NCI-H2029 (cell line): ENCODE measurements around the gene CLEC20A.

ENCODE experiments used
- DNase-seq: peaks from one replicate; lab custom pipeline; 2025; lab: John Stamatoyannopoulos, UW

Gene CLEC20A

DNA sequence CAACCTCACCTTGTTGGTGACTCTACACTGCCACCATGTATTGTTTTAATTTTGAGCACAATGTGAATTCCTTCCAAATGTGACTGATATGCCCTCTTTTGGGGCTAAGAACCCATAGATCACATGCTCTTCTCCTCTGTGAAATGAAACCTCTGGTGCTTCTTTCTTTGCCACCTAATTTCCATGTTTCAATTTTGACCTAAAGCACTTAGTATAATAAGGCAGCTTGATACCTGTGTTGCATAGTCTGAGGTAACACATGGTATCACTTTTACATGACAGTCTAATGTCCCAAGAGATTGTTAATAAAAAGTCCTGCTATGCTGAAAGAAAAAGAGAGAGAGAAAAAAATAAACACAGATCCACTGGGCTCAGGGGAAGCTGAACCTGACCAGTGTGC, 24.2 kb downstream of the CLEC20A start:
- DNase-seq, result no peak

DNA sequence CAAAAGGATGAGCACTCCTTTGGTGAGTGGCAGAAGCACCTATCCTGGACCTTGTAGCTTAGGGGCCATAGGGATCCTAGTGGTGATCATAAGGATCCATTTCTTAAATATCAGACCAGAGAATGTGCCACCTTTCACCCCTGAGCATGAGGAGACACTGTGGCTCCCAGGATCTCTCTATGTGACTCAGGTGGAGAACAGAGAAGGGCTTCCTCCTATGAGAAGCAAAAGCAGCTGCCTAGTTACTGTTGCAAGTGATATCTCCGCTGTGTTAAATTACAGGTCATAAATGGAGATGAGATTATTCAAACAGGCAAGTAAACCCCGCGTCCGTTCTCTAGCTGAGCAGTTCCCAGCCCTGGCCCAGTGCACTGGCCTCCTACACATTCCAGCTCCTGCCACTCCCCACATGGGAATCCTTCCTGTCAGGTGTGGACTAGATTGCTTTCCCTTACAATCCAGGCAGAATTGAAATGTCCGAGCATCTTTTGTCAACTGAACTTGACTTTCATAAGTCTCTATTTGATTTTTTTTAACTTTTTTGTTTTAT, 26.3 kb downstream of the CLEC20A start:
- DNase-seq, result no peak

DNA sequence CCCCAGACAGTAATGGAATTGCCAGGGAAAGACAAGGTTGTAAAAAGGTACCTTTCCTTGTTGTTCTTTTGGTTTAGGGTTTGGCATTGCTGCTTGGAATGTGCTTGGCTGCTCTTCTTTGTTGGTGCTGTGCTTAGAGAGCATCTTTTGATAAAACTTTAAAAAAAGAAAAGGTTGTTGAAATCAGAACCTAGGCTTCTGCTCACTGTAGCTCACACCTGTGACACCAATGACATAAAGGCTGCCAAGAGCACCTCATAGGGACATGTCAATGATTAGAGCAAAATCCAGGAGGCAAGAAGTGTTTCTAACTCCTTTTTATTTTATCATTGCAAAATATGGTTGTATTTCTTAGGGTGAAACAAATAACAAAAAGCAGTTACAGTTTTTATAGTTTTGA, 28.9 kb downstream of the CLEC20A start:
- no peak for DNase-seq

DNA sequence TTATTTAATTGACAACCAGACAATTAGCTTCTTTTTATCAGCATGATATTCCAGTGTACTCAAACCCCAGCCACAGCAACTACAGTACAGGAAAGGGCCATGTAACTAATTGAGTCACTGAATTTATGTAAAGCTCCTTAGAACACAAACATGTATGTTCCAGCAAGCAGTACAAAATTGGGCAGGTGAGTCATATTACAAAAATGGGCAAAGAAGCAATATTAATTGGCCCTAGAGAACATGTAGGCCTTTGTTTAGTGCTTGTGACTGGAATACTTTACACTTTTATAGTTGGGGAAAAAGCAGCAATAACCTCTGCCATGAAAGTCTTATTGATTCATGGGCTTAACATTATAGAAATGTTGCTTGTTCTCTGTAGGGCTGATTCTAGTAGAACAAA, 31.8 kb downstream of the CLEC20A start:
- no peak for DNase-seq

DNA sequence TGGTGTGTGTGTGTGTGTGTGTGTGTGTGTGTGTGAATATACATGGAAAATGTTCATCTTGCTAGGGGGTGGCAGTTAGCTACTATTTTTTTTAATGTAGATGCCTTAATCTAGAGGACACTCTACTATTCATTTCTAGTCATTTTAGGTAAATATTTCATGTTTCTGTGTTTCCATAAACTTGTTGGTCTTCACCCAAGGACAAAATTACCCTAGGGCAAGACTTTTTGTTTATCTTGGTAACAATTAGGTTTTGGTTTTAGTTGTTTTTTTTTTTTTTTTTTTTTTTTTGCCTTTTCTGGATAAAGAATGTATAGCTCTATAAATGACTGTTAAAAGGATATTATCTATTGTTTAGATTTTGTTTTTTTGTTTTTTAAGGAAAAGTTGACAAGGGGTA, 32.2 kb downstream of the CLEC20A start:
- no peak for DNase-seq

DNA sequence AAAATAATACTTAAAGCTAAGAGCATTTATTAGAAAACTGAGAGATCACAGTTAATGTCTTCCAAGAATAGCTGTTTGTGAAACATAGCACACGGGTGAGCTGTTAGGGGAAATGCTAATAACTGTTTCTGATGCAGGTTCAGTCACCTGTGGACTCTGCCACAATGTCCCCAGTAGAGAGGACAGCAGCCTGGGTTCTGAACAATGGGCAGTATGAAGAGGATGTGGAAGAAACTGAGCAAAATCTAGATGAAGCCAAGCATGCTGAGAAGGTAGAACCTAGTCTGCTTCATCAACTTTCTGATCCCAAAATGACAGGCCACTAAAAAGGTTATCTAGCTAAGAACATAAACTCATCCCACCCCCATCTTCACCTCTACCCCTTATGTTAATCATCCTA, 32.6 kb downstream of the CLEC20A start:
- DNase-seq, result no peak

DNA sequence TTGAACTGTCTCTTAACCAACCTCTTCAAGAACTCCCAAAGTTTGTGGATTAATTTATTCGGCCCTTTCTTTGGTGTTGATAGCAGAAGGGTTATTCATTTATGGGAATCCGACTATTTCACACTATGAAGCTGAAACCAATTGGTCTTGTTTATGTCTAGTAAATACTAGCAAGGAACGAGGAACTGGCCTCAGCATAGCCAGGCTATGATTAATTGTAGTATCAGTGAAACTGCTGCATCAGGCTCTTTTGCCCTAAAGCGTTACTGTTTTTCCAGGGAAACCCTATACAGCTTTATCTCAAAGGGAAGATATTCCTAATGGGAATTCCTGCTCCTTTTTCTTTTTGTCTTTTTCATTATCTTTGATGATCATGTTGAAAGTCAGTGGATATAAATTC, 35.1 kb downstream of the CLEC20A start:
- no peak for DNase-seq

DNA sequence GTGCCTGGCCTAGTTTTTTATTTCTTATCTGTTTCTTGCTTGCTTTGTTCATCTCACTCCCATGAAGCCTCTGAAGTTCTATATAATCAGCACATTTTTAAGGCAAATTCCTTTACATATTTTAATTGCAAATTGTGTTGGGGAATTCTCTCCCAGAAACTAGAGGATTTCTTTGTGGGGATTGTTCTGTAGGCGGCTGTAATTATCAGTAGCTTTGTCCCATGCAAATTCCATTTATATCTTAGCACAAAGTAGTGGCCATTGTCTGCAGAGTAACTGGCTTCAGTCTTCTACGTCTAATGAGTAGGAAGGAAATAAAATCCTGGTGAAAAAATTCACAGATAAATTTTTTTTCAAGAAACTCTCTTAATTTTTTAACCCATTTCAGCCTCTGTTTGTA, 35.7 kb downstream of the CLEC20A start:
- DNase-seq, result no peak

DNA sequence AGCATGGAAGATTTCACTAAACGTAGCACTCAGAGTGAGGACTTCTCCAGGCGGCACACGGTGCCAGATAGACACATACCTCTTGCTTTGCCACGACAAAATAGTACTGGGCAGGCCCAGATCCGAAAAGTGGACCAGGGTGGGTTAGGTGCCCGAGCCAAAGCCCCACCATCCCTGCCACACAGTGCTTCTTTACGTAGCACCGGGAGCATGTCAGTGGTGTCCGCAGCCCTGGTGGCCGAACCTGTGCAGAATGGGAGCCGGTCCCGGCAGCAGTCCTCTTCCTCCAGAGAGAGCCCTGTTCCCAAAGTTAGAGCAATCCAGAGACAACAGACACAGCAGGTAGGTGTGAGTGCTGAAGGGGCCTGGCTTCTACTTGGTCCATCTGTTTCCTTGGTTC, 38.6 kb downstream of the CLEC20A start:
- no peak for DNase-seq

DNA sequence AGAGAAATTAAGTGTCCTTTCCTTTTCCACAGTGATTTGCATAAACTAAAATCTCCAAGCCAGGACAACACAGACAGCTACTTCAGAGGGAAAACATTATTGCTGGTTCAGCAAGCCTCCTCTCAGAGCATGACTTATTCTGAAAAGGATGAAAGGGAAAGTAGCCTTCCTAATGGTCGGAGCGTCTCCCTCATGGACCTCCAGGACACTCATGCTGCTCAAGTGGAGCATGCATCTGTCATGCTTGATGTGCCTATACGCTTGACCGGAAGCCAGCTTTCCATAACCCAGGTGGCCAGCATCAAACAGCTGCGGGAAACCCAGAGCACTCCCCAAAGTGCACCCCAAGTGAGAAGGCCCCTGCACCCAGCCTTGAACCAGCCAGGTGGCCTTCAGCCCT, 39.1 kb downstream of the CLEC20A start:
- no peak for DNase-seq

DNA sequence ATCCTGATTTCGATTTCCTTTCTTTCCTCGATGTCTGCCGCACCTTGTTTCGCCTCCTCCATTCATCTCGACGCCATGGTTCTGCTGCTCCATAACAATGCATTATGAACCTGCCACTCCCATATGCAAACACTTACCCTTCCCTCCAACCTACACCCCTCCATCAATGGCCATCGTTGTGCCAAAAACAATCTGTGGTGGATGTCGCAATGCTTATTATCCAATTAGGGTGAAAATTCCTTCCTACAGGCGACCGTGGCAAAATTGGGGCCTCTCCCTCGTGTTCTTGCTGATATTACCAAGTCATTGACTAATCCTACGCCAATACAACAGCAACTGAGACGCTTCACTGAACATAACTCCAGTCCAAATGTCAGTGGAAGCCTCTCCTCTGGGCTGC, 40.3 kb downstream of the CLEC20A start:
- no peak for DNase-seq

DNA sequence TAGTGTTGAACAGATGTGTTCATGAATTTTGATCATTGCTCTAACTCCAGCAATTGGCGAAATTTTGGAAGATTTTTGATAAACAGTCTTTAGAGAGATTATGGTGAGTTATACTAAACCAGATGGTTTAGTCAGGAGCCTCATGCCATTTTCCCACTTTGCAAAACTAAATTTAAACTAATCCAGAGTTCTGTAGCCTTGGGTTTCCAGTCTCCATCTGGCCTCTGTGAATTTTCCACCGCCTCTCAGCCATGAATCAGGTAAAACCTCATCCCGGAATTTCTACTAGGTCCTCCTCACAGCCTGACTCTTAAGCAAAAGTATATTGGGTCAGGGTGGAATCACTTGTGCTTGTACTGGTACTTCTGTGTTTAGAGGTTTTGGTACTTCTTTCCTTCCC, 44.8 kb downstream of the CLEC20A start:
- DNase-seq, result no peak

DNA sequence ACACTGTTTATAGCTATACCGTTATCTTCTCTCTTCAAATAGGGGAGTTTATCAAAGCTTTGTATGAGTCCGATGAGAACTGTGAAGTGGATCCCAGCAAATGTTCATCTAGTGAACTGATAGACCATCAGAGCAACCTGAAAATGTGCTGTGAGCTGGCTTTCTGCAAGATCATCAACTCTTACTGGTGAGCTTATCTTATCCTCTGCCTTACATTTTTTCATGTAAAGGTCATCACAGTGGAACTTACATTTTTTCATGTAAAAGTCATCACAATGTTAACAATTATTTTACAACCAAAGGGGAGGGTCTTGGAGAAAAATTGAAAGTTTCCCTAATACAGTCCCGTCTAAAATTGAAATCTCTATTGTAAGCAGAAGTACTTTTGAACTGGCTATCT, 45.2 kb downstream of the CLEC20A start:
- no peak for DNase-seq

DNA sequence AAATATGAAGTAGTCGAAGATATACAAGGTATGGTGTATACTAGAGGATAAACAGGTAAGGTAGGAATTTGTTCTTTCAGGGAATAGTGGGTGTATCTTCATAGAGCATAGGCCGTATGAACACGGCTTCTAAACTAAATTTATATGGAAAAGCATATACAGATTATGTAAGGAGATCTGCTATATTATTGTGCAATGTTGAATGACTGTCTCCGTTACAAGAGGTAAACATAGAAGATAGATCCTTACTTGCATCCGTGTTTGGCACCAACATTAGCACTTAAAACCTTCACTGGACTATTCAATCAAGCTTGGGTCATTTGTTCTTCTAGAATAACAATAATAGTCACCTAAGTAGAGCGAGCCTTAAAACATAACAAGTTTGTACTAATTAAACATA, 45.9 kb downstream of the CLEC20A start:
- no peak for DNase-seq

DNA sequence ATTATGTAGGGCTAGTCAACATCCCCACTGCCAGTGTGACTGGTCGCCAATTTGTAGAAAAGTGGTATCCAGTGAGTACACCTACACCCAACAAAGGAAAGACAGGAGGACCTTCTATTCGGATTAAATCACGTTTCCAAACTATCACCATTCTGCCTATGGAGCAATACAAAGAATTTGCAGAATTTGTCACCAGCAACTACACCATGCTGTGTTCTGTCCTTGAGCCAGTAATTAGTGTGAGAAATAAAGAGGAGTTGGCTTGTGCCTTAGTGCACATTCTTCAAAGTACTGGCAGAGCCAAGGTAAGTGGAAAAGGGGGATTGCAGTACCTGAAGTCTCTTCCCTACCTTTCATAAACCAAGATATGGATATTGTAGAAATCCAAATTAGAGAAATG, 53.8 kb downstream of the CLEC20A start:
- DNase-seq, result no peak

DNA sequence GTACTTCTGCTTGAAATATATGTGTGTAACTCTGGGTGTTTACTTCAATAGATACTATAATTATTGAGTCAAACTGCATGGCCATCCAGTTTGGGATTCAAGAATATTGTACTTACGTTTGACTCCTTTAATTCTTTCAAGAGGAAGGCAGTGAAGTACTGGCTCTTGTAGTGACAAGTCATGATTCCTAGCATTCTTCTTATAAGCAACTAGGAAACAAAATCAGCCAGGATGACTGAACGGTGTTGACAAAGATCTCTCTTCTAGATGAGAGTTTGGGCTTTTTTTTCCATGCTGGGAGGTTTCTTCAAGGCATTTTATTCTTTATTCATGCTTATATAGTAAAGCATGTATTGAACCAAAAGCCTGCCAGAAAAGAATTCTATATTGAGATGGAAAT, 58.3 kb downstream of the CLEC20A start:
- no peak for DNase-seq

DNA sequence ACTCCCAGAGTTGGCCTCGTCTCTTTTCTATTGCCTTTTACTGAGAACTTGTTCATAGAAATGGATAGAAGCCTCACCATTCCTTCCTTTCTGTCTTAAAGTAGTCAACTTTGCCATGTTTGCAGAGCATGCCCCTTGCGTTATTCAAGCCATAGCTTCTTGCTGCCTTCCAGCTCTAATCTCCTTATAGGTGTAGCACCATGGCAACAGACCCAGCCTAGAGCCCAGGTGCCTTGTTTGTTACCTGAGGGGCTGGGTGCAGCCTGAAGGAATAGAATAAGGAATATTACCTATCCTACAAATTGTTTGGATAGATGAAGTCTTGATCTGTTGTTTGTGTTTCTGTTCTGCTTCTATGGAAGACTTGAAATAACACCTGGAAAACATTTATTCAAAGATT, 59.9 kb downstream of the CLEC20A start:
- no peak for DNase-seq

DNA sequence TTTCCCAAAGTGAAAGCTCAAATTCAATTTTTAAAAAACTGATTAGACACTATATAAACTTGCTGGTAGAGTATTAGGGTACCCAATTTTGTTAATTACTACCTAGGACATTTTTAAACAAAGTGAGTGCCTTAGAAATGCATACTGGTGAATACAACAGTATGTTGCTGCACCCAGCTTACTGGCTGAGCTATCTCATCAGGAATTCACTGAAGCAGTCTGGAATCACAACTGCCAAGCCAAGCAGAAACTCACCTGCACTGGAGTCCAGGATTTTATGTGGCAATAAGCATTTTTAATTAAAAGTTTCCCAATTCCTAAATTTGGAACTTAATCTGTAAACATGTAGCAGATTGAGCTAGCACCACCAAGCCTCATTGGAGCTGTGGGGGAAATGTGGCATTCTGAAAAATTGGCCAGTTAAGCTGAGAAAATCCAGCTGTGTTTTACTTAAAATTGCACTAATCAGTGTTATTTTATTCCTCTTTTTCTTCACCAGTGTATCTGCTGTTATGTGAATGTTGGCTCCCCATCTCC, 61.8 kb downstream of the CLEC20A start:
- no peak for DNase-seq

DNA sequence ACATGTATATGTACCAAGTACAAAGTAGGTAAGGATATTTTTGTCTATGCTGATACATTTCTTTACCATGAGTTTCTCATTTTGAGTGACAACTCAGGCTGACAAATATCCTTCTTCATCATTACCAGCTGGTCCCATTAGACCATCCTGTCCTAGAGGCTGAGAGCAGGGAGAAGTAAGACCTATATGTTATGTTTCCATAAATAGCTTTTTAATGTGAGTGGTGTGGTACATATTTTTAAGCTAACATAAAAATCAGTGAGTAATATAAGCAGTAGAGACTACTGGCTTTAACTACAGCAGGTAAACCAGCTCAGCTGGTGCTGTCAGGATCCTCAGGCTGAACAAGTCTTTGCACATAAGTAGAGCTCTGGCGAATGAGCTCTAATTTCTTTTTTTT, 62.4 kb downstream of the CLEC20A start:
- no peak for DNase-seq
